Panc1 (cell line): ENCODE measurements around the gene LMAN1L.

Experiments
- POLR2AphosphoS5 ChIP-seq: IDR thresholded peaks from 2 replicates; pipeline ENCODE4 v1.6.1; 2012; ENCODE audit warnings: mild to moderate bottlenecking, low read depth, low read length, moderate library complexity
- TF ChIP-seq, protein P1 (sequence below): fragments of 450-650 bp; IDR thresholded peaks from 2 replicates; pipeline ENCODE4 v1.5.1; 2017; ENCODE audit warnings: mild to moderate bottlenecking
- TF ChIP-seq, protein P2 (sequence below), 2 experiments: IDR thresholded peaks; 2 replicates each; pipeline ENCODE4 v1.6.1; 2011 to 2012; ENCODE audit warnings: low read depth in 2 of 2, control low read depth in 1 of 2, low read length in 1 of 2, mild to moderate bottlenecking in 1 of 2, moderate library complexity in 1 of 2; ENCODE audit not compliant: insufficient read depth in 1 of 2

DNA sequence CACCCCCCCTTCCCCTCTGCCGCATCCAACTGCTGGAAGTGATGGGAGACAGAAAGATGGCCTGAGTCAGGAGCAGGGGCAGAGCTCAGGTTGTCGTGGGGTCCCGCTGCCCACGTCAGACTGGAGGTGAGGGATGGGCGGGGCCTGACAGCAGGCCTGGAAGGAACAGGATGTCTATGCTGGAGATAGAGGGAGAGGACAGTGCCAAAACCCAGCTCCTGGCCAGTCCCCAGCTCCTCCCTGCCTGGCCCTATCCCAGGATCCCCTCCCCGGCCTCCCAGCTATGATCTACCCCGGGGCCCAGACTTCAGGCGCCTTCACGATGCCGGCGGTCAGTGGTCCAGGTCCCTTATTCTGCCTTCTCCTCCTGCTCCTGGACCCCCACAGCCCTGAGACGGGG, at the start of gene LMAN1L:
- TF ChIP-seq, protein P1, sequence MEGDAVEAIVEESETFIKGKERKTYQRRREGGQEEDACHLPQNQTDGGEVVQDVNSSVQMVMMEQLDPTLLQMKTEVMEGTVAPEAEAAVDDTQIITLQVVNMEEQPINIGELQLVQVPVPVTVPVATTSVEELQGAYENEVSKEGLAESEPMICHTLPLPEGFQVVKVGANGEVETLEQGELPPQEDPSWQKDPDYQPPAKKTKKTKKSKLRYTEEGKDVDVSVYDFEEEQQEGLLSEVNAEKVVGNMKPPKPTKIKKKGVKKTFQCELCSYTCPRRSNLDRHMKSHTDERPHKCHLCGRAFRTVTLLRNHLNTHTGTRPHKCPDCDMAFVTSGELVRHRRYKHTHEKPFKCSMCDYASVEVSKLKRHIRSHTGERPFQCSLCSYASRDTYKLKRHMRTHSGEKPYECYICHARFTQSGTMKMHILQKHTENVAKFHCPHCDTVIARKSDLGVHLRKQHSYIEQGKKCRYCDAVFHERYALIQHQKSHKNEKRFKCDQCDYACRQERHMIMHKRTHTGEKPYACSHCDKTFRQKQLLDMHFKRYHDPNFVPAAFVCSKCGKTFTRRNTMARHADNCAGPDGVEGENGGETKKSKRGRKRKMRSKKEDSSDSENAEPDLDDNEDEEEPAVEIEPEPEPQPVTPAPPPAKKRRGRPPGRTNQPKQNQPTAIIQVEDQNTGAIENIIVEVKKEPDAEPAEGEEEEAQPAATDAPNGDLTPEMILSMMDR = no peak
- TF ChIP-seq POLR2AphosphoS5 = no peak
- TF ChIP-seq, protein P2, sequence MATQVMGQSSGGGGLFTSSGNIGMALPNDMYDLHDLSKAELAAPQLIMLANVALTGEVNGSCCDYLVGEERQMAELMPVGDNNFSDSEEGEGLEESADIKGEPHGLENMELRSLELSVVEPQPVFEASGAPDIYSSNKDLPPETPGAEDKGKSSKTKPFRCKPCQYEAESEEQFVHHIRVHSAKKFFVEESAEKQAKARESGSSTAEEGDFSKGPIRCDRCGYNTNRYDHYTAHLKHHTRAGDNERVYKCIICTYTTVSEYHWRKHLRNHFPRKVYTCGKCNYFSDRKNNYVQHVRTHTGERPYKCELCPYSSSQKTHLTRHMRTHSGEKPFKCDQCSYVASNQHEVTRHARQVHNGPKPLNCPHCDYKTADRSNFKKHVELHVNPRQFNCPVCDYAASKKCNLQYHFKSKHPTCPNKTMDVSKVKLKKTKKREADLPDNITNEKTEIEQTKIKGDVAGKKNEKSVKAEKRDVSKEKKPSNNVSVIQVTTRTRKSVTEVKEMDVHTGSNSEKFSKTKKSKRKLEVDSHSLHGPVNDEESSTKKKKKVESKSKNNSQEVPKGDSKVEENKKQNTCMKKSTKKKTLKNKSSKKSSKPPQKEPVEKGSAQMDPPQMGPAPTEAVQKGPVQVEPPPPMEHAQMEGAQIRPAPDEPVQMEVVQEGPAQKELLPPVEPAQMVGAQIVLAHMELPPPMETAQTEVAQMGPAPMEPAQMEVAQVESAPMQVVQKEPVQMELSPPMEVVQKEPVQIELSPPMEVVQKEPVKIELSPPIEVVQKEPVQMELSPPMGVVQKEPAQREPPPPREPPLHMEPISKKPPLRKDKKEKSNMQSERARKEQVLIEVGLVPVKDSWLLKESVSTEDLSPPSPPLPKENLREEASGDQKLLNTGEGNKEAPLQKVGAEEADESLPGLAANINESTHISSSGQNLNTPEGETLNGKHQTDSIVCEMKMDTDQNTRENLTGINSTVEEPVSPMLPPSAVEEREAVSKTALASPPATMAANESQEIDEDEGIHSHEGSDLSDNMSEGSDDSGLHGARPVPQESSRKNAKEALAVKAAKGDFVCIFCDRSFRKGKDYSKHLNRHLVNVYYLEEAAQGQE (IDR thresholded peaks at IDR 0.05; ENCODE audit: insufficient read depth in 1 of 2, low read depth in 2 of 2, low read length in 1 of 2) = no peak
